GM21825 (cell line): ENCODE results near the gene TPST2.
A peak's percentile ranks its signal among the peaks of the same experiment; 100 is the strongest.

Source experiments
- ATAC-seq: cut with Tn5 transposase; IDR thresholded peaks from one replicate; pipeline ENCODE4 v1.9.1; 2021; ENCODE audit warnings: mild to moderate bottlenecking, moderate library complexity; ENCODE audit not compliant: unreplicated experiment

Gene TPST2

DNA sequence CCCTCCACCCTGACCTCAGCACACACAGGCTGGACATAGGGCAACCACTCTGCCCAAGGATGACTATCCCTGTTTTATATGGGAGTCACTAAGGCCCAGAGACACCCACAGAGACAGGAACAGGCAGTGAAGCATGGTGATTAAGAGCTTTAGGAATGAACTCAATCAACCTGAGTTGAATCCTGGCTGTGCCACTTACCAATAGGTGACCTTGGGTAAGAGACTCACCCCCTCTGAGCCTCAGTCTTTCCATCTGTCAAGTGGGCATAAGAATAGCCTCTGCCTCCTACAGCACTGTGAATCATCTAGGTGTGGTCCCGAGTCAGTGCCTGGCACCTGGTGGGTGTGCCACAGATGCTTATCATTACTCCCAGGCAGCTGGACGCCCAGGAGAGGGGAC, 21.1 kb upstream of the TPST2 start:
- no peak for ATAC-seq

DNA sequence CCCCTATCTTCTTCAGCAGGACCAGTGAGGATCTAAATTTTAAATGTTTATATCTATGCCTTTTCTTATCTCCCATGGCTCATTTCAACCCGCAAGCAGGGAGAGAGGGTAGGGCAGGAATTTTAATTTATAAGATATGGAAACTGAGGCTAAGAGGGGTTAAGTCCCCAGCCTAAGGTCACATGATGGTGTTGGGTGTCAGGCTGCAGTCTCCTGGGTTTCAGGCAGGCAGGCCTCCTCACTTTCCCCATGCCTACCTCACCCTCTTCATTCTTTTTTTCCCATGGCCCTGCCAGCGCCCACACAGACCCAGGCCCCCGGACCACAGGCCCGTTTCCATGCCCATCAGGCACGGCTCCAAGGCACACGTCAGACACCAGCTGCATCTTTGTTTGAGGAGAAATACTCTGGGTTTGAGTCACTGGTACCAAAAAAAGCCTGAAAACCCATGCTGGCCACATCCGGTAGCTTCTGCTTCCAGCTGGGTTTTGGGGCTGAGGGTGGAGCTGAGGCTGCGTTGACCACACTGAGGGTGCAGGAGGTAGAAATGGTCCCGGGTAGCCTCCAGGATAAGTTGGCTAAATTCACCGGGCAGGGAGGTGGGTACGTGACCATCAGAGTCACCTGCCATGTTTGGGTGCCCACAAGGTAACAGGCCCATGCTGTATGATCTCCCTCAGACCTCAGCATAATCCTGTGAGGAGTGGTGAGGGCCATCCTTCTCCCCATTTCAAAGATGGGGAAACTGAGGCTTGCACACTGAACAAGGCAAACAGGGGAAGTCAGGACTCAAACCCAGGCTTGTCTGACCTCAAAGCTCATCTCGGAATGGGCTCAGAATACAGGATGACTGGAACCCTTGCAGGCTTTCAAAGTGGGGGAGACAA, 20.4 kb upstream of the TPST2 start:
- ATAC-seq: peak; percentile 74

DNA sequence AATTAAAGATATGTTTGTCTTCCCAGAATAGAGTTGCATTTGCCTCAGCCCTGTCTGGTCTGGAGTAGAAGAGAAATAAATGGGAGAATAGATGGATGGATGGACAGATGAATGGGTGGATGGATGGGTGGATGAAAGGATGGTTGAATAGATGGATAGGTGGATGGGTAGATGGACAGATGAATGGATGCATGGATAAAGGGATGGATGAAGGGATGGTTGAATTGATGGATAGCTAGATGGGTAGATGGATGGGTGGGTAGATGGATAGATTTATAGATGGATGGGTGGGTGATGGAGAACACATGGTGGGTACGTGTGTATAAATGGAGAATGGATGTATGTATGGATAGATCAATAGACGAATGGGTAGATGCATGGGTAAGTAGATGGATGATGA, 19.4 kb upstream of the TPST2 start:
- no peak for ATAC-seq

DNA sequence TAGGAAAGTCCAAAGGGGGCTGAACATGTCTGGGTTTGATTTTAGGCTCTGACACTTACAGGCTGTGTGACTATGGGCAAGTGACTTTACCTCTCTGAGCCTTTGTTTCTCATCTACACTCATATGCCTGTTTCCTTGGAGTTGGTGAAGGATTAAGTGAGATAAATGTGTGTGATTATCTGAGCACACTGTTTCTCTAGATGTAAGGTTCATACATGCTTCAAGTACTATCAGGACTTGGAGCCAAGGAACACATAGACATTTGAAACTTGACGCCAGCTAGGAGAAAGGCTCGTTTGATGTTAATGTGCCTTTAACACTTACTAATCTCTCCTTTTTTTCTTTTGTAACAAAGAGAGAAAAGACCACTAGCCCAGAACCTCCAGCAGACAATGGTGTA, 18.2 kb upstream of the TPST2 start:
- no peak for ATAC-seq

DNA sequence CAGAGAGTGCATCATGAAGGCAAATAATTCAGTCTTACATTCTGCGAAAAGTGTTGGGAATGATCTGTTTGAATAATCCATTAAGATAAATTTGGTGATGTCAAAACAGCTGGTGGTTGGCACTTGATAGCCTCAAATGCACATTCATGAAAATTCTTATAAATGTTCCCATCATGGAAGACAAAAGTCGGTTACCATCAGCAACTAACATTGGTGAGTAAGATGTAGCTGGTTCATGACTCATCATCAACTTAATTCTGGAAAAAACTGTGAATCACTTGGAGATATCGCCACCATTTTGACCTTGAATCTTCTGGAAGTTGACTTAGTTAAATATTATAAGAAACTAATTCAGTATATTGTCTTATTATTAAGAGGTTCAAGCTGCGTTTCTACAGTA, 16.7 kb upstream of the TPST2 start:
- ATAC-seq: no peak

DNA sequence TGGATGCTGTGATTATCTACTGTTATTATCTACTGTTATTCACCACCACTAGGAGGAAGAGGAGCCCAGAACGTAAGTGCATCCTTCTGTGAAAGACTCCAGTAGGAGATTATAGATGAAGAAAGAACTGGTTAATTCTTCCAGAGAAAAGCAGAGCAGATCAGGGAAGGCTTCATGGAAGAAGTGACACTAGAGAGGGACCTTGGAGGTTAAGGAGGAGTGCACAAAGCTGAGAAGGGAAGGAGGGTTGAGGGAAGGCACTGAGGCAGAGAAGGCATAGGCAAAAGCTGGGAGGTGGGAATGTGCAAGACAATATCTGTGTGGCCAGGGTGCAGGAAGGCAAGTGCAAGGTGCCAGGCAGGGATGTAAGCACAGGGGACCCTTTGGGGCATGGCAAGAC, 14.4 kb upstream of the TPST2 start:
- no peak for ATAC-seq

DNA sequence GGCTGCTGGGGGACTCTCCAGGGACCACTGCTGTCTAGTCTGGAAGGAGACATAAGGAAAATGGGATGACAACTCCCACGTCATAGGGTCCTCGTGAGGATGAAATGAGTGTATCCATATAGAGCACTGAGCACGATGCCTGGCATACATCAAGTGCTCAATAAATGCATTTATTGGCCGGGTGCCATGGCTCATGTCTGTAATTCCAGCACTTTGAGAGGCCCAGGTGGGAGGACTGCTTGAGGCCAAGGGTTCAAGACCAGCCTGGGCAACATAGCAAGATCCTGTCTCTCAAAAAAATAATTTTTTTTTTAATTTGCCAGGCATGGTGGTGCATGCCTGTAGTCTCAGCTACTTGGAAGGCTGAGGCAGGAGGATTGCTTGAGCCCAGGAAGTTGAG, 12.2 kb upstream of the TPST2 start:
- ATAC-seq: no peak

DNA sequence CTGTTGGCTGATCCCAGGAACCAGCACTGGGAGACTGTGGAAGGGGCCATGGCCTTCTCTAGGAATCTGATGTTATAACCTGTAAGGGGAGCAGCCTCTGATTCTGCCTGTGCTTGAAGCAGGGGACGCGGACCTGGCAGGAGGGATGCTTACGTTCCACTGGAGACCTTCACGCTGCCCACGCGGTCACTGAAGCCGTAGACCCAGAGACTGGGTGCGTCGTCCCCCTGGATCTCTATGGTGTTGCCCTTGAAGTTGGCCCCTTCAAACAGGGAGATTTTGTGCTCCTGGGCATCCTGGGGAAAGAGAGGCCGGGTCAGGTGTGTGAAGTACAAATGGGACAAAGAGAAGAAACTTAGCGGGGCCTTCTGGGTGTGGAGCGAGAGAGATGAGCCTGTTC, 11.8 kb upstream of the TPST2 start:
- ATAC-seq: no peak

DNA sequence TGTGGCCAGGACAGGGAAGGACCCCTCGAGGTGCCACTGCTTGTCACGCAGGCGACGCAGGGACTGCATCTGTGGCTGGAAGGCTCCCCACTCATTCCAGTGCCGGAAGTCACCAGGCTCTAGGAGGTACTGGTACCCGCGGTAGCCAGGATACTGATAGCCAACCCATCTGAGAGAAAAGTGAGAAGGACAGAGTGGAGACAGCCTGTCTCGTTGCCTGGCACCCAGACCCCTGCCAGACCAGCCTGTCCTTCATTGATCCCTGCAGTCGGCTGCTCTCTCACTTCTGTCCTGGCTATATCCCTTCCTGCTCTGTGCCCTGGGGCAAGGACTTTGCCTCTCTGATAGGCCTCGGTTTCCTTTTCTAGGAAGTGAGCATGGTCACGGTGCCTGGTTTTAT, 9.6 kb upstream of the TPST2 start:
- no peak for ATAC-seq

DNA sequence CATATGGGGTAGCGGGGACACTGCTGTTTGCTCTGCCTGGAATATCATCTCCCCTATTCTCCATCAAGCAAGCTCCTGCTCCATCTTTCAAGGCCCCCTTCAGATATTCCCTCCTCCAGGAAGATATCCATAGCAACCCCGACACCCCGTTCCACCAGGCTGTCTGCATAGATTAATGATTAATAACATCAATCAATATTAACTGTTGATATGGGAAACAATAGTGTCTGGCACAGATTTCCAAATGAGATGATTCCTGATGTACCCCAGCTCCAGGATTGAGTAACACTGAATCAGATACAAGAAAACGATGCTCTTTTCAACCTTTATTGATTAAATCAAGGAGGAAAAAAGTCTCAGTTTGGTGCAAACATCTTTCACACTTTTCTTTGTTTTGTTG, 7.5 kb upstream of the TPST2 start:
- ATAC-seq: no peak

DNA sequence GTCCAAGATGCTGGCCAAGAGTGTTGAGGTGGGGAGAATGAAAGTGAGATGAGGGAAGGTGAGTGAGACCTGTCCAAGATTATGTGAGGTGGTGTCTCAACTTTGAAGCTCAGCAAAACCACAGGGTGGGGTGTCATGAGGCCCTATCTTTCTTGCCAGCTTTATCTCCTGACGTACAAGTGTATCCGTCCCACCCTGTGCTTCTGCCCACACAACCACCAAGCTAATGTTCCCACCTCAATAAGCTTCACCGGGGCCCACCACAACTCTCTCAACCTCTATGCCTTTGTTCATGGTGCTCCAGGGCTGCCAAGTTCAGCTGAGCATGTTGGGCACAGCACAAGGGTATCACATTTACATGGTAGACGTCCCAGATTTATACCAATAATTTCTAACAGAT, 7.1 kb upstream of the TPST2 start:
- ATAC-seq: no peak

DNA sequence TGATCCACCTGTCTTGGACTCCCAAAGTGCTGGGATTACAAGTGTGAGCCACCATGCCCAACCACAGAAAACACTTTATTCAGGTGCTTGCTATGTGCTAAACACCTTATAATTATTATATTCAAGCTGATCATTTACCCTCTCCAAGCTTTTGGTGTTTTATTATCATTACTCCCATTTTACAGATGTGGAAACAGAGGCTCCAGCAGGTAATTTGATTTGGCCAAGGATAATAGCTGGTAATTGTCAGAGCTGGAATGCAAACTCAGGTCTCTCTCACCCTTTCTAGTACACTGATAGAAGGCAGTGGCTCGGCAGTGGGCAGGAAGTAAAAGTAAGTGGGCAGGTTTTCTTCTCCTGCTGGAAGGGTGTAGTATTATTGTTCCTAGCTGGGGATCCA, 3.8 kb upstream of the TPST2 start:
- ATAC-seq: no peak

DNA sequence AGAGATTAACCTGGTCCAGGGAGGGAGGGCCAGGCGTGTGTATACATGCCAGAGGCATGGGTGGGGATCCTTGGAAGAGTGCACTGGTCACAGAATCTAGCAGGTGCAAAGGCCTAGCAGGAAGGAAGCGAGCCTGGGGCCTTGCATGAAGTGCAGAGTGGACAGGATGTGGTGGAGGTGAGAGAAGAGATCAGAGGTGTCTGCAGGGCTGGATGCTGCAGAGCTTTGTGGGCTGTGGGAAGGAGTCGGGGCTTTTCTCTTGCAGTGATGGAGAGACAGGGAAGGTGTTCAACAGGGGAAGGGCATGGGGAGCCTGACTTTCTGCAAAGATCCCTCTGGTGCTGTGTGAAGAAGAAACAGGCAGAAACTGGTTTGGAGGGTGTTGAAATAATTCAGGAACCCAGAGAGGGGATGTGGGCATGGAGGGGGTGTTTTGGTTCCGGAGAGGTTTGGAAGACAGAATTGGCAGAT, 2.5 kb upstream of the TPST2 start:
- peak; percentile 54 for ATAC-seq

DNA sequence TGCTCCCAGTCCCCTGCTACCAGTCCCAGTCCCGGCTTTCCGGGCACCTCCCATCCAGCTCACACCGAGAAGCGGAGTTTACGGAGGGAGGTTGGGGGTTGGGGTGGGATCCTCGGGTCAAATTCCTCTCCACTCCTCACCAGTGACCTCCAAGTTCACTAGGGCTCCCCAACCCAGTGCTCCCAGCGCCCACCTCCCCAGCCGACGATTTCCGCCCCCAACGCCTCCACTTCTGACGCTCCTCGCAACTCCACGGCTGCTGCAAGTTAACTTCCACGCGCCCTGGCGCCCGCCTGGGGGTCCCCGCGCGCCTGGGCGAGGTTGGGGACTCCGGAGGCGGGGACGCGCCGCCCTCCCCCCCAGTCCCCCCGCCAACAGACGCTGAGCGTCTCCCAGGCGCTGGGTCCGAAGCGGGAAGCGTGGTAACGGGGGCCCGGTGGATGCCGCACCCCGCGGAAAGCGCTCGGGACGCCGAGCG, 526 bp downstream of the TPST2 start:
- ATAC-seq: no peak

DNA sequence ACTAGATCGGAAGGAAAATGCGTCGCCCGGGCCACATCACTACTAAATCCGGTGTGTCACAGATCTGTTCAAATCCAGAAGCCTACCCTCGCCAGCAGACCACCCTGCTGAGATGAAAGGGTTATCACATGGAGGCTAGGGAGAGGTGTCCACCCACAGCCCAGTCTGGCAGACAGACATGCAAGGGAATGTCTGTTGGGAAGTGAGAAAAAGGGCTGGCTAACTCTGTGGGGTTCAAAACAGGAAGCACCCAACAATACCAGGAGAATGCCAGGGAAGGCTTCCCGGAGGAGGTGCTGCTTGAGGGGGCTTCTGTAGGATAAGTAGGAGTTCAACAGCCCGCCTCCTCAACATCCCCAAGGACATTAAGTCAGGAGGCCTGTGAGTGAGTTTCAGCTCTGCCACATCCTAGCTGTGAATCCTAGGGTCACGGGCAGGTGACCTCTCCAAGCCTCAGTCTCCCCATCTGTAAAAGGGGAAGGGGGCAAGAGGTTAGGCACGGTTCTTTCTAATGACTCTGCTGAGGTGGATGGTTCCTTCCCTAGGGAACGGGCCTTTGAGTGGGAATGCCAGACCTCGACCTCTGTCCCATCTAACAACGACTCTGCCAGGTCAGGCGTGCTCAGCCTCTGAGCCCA, 1.1 kb downstream of the TPST2 start:
- ATAC-seq: no peak

DNA sequence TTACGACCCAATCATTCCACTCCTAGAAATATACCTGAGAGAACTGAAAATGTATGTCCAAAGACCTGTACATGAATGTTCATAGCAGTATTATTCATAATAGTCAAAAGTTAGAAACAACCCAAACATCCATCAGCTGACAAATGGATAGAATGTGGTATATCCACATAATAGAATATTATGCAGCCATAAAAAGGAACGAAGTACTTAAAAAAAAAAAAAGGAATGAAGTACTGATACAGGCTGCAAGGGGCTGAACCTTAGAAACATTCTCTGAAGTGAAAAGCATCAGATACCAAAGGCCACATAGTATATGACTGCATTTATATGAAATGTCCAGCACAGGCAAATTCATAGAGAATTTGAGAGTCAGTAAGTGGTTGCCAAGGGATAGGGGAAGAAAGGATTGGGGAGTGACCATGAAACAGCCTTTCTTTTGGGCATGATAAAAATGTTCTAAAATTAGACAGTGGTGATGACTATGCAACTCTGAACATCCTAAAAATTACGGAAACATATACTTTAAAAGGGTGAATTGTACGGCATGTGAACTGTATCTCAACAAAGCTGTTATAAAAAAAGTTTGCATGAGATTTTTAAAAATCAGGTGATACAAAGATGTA, 1.8 kb downstream of the TPST2 start:
- no peak for ATAC-seq

DNA sequence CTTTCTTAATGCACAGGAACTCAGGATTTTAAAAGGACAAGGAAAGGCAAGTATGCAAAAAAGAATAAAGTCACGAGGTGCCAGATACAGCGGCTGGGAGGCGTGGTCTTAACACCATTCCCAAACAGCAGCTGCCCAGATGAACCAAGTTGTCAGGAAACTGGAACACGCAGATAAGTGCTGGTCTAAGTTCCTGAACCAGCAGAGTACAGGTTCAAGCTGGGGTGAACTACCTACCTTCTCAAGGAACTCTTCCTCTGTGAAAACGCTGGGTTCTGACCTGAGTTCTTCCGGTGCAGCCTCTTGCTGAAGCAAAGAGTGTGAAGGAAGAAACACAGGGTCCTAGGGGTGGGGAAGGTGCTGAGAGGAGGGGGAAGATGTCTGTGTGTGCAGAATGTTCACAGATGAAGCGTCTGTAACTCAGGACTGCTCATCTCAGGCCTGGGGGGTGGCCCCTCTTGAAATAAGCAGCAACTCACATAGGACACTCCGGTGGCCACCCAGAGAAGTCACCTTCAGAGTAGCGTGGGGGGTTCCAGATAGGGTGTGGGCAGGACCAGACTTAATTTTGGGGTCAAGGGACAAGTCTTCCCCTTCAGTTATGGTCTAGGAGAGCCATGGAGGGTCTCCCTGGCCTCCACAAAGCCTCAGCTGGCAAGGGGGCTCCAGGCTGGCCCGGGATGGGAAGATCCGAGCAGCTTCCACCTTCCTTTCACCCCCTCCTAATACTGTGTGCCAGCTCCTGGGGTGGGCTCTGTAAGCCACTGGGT, 3.2 kb downstream of the TPST2 start:
- no peak for ATAC-seq

DNA sequence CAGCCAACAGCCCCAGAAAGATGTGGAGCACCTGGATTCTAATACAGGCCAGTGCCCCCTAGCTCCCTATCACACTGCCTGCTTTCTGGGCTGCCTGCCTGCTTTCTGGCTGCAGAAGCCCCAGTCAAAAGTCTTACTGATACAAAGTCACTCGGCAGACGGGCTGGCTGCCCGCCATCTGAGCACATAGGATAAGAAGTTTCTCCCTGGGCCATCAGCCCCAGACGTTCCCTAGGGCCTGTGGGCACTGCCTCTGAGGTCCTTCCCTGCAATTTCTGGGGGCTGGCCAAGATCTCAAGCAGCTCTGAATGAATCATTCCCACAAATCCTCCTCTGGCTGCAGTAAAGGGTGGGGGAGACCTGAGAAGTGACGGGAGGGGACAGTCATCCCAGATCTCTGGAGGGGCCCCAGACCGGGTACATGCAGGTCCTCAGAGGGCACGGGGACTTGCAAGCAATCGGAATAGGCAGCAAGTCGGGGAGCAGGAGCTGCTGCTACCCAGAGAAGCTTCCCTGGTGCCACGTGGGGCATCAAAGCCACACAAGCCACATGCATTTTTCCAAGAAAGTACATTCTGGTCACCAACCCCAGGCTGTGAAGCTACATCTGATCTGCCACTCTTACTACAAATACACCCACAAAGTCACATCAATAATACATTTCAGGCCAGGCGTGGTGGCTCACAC, 4.7 kb downstream of the TPST2 start:
- ATAC-seq: no peak

DNA sequence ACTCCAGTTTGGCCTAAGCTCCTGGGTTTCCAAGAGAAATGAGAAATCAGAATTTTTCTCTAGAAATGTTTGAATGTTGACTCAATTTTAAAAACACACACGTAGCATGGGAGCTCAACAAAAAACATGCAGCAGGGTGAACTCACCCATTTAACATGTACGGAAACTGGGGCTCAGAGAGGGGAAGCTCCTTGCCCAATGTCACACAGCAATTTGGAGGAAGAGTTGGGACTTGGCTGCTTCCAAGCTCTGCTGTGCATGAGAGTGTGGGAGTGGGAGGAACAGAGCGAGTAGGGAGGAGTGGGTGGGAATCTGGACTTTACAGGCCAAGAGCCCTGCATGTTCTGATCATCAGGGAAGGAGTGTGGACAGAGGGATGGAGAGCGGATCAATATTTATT, 5.9 kb downstream of the TPST2 start:
- ATAC-seq: no peak

DNA sequence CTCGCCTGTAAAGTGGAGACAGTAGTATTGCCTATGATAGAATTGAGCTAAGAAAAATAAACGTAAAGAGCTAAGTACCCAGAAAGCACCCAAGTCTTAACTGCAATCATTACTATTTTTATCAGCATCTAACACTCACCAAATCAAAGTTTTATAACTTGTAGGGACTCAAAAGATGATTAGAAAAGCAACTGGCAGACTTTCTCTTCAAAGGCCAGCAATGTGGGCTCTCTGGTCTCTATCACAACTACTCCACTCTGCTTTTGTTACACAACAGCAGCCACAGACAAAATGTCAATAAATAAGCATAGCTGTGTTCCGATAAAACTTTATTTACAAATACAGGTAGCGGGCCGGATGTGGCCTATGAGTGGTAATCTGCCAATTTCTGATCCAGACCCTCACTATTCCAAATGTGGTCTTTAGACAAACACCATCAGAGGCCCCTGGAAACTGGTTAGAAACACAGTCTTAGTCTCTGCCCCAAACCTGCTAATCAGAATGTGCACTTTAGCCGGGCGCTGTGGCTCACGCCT, 8.2 kb downstream of the TPST2 start:
- no peak for ATAC-seq
